GM21528 (cell line): Measurements from ENCODE around the gene COX7A1.
A peak's percentile ranks its signal among the peaks of the same experiment; 100 is the strongest.
"Not testable (repeated sequence)": the region's sequence is repeated elsewhere in the genome, so short reads cannot be mapped to it uniquely, and the experiment has no call there.

Experiments
- ATAC-seq: cut with Tn5 transposase; IDR thresholded peaks from one replicate; pipeline ENCODE4 v1.9.1; 2021; ENCODE audit warnings: mild to moderate bottlenecking, moderate library complexity; ENCODE audit not compliant: unreplicated experiment, low FRiP score

Gene COX7A1

DNA sequence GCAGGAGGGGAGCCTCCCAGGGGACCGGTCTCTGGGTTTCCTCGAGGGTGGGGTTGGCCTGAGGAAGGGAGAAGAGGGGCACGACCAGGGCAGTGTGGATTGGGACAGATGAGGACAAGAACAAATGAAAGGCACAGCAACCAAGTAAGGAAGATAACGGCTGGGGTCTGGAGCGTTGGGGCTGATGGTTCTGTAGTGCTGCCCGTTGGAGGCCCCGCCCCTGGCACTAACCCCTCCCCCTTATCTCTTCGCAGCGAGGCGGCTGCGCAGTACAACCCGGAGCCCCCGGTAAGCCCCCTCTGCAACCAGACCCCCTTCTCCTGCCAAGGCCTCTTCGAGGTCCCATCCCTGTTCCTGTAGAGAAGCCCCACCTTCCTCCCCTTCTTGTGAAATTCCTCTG is 10.2 kb downstream of the COX7A1 start:
- no peak for ATAC-seq

DNA sequence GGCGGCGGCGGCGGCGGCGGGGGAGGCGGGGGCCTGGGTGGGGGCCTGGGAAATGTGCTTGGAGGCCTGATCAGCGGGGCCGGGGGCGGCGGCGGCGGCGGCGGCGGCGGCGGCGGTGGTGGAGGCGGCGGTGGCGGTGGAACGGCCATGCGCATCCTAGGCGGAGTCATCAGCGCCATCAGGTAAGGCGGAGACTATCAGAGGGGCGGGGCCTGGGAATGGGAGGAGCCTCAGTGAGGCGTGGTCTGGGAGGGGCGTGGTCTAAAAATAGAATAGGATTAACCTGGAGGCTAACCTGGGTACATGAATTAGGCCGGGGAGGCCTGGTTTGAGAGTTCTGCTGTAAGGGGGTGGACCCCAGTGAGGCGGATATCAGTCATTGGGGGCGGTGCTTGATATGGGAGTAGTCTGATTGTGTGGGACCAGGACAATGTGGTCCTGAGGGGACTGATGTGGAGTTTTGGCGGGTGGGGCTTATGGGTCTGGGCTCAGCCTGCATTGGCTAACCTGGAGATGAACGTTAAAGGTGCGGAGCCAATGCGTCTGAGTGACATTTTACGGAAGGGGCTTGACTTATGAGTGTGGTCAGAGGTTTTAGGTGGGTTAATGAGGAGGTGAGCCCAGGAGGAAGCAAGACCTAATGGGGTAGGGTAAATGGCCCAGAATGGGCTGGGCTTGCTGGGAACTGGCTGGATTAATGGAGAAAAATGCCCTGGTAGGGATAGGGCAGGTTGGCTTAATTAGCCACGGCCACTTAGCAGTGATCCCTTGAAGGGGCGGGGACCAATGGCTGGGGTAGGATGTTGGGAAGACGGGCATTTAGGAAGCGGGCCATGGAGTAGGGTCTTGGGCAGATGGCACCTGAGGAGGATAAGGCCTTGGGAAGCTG is 11.0 kb downstream of the COX7A1 start:
- peak; percentile 41 for ATAC-seq

DNA sequence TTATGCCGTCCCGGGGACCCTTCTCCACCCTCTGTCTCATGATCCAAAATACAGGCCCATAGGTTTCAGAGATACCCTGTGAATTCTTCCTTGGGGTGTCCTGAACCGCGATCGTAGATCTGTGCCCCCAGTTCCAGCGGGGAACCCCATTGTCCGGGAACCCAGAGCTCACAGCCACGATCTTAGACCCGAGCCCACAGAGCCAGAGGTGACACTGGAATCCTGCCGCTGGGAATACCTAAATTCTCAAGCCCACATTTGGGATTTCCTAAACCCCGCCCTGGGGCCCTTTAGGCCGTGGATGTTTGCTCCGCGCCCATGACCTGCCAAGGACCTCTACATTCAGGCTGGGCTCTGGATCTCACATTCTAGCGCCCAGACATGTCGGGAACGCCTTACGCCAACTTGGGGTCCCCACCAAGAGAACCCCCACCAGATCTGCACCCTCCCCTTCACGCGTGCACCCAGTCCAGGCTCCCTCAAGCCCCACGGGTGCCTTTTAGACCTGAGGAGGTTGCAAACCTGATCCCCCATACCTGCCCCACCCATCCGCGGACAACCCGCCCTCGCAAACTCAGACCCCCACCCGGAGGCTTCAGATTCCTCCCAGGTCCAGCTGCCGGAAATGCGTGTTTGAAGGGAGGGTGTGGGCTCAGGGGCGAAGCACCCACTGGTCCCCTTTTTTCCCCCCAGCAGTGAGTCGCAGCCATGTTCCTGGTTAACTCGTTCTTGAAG is 11.8 kb downstream of the COX7A1 start:
- peak; percentile 1 for ATAC-seq

DNA sequence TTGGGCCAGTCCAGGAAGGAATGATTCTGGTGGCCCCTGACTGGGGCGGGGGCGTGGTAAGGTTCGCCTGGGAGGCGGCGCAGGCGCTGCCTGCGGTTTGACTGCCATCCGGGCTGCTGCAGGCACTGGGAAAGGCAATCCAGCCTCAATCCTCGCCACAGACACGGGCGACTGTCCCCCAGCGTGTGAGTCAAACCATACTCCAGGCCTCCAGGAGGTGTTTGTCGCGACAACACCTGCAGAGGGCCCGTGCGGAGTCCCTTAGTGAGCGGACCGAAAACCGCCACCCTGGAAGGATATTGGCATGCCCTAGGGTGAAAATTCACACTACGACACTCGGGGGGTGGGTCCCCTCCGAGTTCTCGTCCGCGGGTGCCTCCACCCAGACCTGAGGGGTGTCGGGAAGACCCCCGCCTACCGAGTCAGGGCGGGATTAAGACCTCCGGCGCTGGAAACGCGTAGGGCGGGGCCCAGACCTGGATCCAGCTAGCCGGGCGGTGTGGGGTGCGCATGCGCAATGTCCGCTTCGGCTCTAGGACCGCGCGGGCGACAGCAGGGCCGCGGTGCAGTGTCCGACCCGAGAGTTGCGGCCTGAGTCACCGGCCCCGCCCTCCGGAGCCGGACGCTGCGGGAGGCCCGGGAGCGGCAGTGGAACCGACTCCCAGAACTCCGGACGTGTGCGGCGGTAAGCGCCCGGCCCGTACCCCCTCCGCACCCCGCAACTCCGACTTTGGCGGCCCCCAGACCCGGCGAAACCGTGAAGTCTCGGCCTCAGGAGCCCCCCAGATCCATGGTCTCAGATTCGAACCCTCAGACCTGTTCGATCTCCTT is 12.6 kb downstream of the COX7A1 start, which contains the start of gene CAPNS1:
Gene CAPNS1 (plus strand): TSS at position 594 of the 831 bp plus-strand sequence. CDS start 946 bp downstream, outside the sequence.
- ATAC-seq = peak; percentile 80

DNA sequence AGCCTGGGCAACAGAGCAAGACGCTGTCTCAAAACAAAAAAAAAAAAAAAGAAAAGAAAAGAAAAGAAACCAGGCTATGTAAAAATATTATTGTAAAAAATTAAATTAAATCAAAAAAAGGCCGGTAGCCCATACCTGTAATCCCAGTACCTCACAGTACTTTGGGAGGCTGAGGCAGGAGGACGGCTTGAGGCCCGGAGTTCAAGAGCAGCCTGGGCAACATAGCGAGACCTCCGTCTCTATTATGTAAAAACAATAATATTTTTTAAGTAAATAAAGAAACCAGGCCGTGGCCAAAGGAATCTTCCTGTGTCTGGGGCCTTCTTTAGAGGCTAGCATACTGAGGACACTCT is 13.2 kb downstream of the COX7A1 start:
- no peak for ATAC-seq

DNA sequence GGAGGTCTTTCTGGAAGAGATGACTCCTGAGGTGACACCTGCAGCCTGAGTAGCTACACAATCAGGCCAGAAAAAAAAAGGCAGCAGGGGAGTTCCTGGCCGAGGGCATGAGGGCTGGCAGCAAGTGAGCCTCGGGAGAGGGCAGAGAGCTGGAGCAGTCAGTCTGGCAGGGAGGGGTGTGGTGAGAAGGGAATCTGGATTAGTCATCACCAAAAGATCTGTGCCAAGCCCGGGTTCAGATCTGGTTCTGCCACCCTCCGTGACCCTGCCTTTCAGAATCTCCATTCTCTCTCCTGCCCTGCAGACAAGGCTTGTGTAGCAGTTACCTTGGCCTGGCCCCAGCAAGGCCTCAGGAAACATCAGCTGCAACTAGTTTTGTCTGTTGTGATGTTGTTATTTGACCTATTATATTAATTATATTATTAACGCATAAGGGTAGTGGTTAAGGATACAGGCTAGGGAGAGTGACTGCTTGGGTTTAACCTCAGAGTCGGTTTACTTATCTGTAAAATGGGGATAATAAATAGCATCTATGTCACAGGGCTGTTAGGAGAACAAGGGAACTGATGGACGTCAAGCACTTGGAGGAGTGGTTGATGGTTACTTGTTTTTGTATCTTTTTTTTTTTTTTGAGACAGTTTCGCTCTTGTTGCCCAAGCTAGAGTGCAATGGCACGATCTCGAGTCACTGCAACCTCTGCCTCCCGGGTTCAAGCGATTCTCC is 15.1 kb downstream of the COX7A1 start:
- ATAC-seq = no peak

DNA sequence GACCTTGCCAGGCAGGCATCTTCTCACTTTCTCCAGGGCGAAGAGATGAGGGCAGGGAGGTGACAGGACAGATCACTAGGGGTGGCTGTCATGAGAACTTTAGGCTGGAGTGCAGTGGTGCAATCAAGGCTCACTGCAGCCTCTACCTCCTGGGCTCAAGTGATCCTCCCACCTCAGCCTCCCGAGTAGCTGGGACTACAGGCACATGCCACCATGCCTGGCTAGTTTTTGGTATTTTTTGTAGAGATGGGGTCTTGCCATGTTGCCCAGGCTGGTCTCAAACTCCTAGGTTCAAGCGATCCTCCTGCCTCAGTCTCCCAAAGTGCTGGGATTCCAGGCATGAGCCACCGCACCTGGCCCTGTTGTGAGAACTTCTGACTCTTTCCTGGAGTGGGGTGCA is 17.4 kb downstream of the COX7A1 start:
- ATAC-seq = not testable (repeated sequence)

DNA sequence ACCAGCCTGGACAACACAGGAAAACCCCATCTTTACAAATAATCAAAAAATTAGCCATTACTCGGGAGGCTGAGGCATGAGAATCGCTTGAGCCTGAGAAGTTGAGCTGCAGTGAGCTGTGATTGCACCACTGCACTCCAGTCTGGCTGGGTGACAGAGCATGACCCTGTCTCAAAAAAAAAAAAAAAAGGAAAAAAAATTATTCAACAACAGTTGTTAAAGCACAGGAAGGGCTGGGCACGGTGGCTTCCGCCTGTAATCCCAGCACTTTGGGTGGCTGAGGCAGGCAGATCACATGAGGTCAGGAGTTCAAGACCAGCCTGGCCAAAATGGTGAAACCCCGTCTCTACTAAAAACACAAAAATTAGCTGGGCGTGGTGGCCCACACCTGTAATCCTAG is 21.0 kb downstream of the COX7A1 start:
- not testable (repeated sequence) for ATAC-seq

DNA sequence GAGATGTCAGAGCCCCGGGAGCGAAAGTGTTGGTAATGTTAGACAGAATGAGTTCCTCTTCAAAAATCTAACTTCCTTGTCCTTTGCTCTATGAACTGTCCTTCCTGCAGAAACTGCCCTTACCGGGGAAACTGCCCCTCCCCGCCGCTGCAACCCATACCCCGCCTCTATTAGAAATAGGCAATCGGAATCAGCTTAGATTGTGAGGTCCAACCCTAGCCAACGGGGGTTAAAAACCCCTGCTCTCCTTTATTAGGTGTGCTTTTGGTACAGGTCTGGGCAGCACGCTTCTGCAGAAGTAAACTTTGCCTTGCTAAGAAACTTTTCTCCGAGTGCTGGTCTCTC is 23.9 kb downstream of the COX7A1 start:
- ATAC-seq = no peak

DNA sequence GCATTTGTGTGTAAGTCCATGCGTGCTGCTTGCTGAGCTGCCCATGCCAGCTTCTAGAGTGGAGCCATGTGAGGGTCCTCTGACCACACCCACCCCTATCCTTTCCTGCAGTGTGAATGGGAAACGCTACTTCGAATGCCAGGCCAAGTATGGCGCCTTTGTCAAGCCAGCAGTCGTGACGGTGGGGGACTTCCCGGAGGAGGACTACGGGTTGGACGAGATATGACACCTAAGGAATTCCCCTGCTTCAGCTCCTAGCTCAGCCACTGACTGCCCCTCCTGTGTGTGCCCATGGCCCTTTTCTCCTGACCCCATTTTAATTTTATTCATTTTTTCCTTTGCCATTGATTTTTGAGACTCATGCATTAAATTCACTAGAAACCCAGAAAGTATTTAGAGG is 26.7 kb downstream of the COX7A1 start:
- no peak for ATAC-seq

DNA sequence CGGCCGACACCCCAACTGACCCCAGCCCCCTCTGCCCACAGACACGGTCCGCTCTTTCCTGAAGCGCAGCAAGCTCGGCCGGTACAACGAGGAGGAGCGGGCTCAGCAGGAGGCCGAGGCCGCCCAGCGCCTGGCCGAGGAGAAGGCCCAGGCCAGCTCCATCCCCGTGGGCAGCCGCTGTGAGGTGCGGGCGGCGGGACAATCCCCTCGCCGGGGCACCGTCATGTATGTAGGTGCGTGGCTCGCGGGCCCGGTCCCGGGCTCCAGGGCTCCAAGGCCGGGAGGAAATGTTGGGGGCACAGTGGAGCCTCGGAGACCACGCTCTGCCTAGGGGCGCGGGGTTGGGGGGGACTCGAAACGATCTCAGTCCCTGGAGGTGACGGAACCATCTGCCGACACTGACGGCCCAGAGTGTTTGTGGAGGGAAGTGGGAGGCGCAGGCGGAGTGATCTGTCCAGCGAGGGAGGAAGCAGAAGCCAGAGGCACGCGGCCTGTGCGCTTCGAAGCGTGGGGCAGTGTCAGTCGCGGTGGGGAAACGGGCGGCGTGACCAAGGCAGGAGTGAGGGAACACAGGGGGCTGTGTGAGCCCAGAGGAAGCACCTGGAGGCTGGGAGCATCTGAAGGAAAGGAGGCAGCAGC is 30.6 kb downstream of the COX7A1 start:
- ATAC-seq = no peak

DNA sequence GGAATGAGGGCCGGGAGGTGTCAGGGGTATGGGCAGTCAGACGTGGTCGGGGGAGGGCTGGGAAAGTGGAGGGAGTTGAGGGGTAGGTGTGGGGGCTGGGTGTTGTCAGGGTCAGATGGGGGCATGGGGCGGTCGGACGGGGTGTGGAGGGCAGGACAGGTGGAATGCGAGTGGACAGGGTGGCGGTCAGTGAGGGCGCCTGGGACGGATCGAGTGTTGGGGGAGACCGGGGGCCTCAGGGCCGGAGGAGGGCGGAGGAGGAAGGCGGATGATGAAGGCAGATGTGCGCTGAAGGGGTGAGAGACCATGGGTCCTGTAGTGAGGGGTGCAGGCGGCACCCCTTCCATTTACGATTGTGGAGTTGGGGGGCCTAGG is 31.3 kb downstream of the COX7A1 start:
- ATAC-seq = no peak

DNA sequence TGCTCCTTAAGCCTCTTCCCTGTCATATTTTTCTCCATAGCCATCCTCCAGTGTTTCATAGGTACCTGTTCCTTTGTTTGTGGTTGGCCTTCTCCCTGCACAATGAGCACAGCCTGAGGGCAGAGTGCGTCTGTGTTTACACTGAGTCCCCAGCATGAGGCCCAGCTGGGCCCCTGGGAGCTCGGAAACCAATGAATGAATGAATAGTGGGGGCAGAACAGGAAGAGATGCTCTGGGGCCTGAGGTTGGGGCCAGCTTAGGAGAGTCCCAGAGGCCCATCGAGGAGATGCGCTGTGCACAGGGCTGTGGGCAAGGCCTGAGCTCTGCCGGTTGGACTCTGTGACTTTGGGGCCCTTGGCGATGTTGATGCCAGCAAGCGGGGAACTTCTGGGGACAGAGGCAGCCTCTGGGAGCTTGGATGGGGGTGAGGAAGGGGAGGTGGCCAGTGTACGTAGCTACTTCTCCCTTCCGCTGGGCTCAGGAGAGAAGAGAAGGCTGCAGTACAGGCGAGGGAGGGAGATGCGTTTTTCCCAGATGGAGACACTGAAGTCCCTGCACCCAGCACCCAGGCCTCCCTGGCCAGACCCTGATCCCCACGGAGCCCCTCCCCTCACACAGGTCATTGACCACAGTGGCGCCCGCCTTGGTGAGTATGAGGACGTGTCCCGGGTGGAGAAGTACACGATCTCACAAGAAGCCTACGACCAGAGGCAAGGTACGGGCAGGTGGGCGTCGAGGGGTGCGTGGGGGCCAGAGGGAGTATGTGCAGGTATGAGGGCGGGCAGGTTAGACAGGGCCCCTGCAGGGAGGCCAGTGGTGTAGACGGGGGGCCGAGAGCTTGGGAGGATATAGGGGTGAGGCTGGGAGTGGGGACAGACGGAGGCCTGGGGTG is 31.9 kb downstream of the COX7A1 start:
- no peak for ATAC-seq

DNA sequence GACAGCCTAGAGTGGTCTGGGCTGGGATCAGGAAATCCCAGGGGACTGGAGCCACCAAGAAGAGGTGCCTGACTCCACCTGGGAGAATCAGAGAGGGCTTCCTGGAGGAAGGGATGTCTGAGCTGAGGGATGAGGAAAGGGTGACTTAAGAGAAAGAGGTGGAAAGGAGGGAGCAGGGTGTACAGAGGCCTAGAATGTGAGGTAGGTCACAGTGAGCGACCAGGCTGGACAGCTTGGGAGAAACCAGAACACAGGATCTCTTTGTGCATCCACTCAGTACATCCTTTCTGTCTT is 36.0 kb downstream of the COX7A1 start:
- ATAC-seq = no peak

DNA sequence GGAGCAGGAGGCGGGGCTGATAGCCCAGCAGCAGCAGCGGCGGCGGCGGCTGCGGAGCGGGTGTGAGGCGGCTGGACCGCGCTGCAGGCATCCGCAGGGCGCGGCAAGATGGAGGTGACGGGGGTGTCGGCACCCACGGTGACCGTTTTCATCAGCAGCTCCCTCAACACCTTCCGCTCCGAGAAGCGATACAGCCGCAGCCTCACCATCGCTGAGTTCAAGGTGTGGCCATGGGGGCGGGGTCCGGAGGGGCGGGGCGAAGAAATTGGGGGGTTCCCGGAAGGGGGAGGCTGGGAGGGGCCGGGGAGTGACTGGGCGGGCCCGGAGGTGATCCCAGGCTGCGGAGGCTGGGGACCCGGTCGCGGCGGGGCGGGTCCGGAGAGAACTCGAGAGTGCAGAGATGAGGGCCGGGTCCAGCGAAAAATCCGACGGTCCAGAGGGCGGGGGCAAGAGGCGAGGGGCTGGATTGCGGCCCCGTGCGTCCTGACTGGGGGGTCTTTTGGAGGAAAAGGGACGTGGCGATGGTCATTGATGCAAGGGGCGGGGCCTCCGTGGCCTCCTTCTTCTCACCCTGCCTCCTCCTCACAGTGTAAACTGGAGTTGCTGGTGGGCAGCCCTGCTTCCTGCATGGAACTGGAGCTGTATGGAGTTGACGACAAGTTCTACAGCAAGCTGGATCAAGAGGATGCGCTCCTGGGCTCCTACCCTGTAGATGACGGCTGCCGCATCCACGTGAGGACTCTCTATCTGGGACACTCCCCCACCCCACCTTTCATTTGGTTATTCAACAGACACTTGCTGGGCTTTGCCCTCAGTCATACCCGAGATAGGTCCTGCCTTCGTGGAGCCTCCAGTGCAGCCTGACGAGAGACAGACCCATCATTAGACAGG is 36.5 kb downstream of the COX7A1 start, which contains the start of gene TBCB:
Gene TBCB (plus strand): TSS at position 16 of the 891 bp plus-strand sequence. CDS start 93 bp downstream, at position 109.
- ATAC-seq = no peak

DNA sequence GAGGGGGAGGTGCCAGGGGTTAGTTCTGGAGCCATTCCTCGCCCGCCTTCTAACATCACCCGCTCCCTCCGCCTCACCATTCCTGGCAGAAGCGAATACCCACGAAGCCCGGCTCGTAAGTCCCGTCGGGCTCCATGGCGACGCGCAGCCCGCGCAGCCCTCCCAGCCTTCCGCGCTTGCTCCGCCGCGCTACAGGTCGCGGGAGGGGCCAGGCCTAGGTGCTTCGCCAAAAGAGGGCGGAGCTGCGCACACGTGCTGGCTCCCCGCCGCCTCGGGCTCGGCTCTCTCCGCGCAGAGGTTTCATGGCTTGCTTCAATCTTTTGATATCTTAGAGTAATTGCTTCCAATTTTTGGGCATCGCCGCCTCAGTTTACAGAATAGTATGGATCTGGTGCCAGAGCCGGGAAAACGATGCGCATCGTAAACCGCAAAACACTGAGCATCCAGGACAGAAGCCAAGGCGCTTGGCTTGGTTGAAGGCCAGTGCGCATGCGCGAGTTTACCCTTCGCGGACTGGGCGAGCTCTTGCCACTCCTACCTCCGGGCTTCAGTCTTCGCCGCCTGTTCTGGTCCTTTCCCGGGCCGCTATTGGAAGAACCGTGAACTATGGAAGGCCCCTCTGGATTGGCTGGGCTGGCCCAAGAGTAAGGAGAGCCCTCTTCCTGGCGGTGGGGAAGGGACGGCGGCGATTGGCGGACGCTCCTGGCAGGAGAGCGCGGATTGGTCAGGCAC is 37.4 kb downstream of the COX7A1 start, which contains the start of gene POLR2I:
Gene POLR2I (minus strand): TSS at position 155 of the 732 bp plus-strand sequence. CDS start 19 bp downstream, at position 136.
- peak; percentile 81 for ATAC-seq
